K562 (cell line): ENCODE data around the gene CDT1. TPM values are rescaled to one million over a fixed set of nuclear protein-coding genes. Genes with fewer than 3 reads are reported as not detected.

Source experiments
- CCAR2 ChIP-seq: fragments of 200-400 bp; formaldehyde crosslinking; IDR thresholded peaks from 2 replicates; pipeline ENCODE4 v1.6.1; 2017; ENCODE audit warnings: mild to moderate bottlenecking, low read depth, low read length
- FOS ChIP-seq: IDR thresholded peaks from 3 replicates; pipeline ENCODE4 v1.6.1; 2011; ENCODE audit not compliant: insufficient read length; ENCODE audit errors: extremely low read depth
- HDAC1 ChIP-seq, 2 experiments: fragments of 450-650 bp; IDR thresholded peaks; 2 replicates each; pipeline ENCODE4 v1.6.1; 2016 to 2017; ENCODE audit warnings: inconsistent platforms in 1 of 2, mild to moderate bottlenecking in 1 of 2, moderate library complexity in 1 of 2
- LCOR ChIP-seq: sonication (generic); formaldehyde crosslinking; IDR thresholded peaks from 2 replicates; pipeline ENCODE4 v1.8.0; 2022; ENCODE audit warnings: mild to moderate bottlenecking, missing genetic modification reagents
- MBD2 ChIP-seq: sonication (generic); IDR thresholded peaks from 2 replicates; pipeline ENCODE4 v1.6.1; 2016; ENCODE audit warnings: low read depth, borderline replicate concordance
- MTA2 ChIP-seq: fragments of 450-650 bp; IDR thresholded peaks from 2 replicates; pipeline ENCODE4 v1.6.1; 2016; ENCODE audit warnings: low read depth
- NR2C2 ChIP-seq, 2 experiments: fragments of 200-800 bp in 1 of 2; sonication (Bioruptor generic) in 1 of 2; sonication (generic) in 1 of 2; formaldehyde crosslinking in 1 of 2; IDR thresholded peaks; 2 replicates each; pipeline versions ENCODE4 v1.6.1 to v1.8.0; 2016 to 2022; ENCODE audit warnings: mild to moderate bottlenecking in 1 of 2, missing compliant biosample characterization in 1 of 2, missing genetic modification characterization in 1 of 2, missing genetic modification reagents in 1 of 2
- RFX7 ChIP-seq: fragments of 250-450 bp; sonication (Bioruptor Pico); IDR thresholded peaks from 2 replicates; pipeline ENCODE4 v1.5.1; 2021; ENCODE audit warnings: mild to moderate bottlenecking
- RHOXF2B ChIP-seq: fragments of 250-450 bp; sonication (Bioruptor Pico); conservative IDR thresholded peaks from 2 replicates; pipeline ENCODE4 v1.5.1; 2021
- SMARCE1 ChIP-seq: fragments of 450-650 bp; IDR thresholded peaks from 2 replicates; pipeline ENCODE4 v1.7.1; 2016; ENCODE audit warnings: mild to moderate bottlenecking
- SMC3 ChIP-seq: conservative IDR thresholded peaks from 2 replicates; pipeline ENCODE4 v1.6.1; 2011; ENCODE audit warnings: low read depth, low read length, improper control_type of control experiment; ENCODE audit not compliant: insufficient read depth
- YY1 ChIP-seq, 3 experiments: IDR thresholded peaks; 2 replicates each; pipeline ENCODE4 v1.6.1; 2011; ENCODE audit warnings: low read length in 2 of 3, mild to moderate bottlenecking in 2 of 3, moderate library complexity in 2 of 3, borderline replicate concordance in 1 of 3, control low read depth in 1 of 3, low read depth in 1 of 3; ENCODE audit not compliant: insufficient read depth in 3 of 3, insufficient replicate concordance in 2 of 3, control insufficient read depth in 1 of 3, insufficient read length in 1 of 3; ENCODE audit errors: extremely low read depth in 1 of 3
- ZNF436 ChIP-seq: fragments of 250-450, 450-650 bp; sonication (Bioruptor Pico); formaldehyde crosslinking; IDR thresholded peaks from 2 replicates; pipeline ENCODE4 v1.7.0; 2020; ENCODE audit warnings: mild to moderate bottlenecking
- ZNF583 ChIP-seq: fragments of 250-450 bp; sonication (Bioruptor Pico); IDR thresholded peaks from 2 replicates; pipeline ENCODE4 v1.4.0; 2020
- ZNF586 ChIP-seq: fragments of 450-650 bp; formaldehyde crosslinking; conservative IDR thresholded peaks from 2 replicates; pipeline ENCODE4 v1.4.0; 2020; ENCODE audit warnings: mild to moderate bottlenecking, moderate library complexity
- ZNF76 ChIP-seq: fragments of 250-450 bp; sonication (Bioruptor Pico); IDR thresholded peaks from 2 replicates; pipeline ENCODE4 v1.4.0; 2020; ENCODE audit warnings: mild to moderate bottlenecking, moderate library complexity, borderline replicate concordance
- ZNF766 ChIP-seq: fragments of 200-800 bp; sonication (Bioruptor generic); conservative IDR thresholded peaks from 2 replicates; pipeline ENCODE4 v1.6.1; 2016; ENCODE audit warnings: missing genetic modification characterization, missing compliant biosample characterization
- ZNF79 ChIP-seq: fragments of 250-450 bp; sonication (Bioruptor Pico); IDR thresholded peaks from 2 replicates; pipeline ENCODE4 v1.4.0; 2020; ENCODE audit warnings: low read depth, mild to moderate bottlenecking, moderate library complexity
- polyA plus RNA-seq, 8 experiments: library from polyadenylated mRNA; depleted of rRNA in 4 of 8; stranded (reverse) in 5 of 8; unstranded in 3 of 8; fragments of >200 nt; fragmentation: Nextera tagmentation in 2 of 8; fragmentation: Illumina TruSeq in 1 of 8; extraction: Ambion mirVana in 2 of 8; extraction: Trizol in 1 of 8; gene quantifications; 2 replicates each; pipeline versions ENCODE4 v1.2.1 to v1.2.3, GENCODE V29; 2011 to 2014; ENCODE audit warnings: inconsistent platforms in 1 of 8, missing spikeins in 1 of 8
- total RNA-seq, 7 experiments: library from RNA; depleted of rRNA in 6 of 7; stranded (reverse); fragments of >200 nt in 6 of 7; fragmentation: Illumina TruSeq in 2 of 7; extraction: Trizol in 2 of 7; gene quantifications; 2 replicates each; pipeline versions ENCODE4 v1.2.1 to v1.2.3, GENCODE V29; 2011 to 2021; ENCODE audit warnings: low replicate concordance in 1 of 7
- TF ChIP-seq, protein P1 (sequence below): fragments of 450-650 bp; formaldehyde crosslinking; IDR thresholded peaks from 2 replicates; pipeline ENCODE4 v1.4.0; 2020; ENCODE audit warnings: mild to moderate bottlenecking, moderate library complexity
- TF ChIP-seq, protein P2 (sequence below): fragments of 250-450 bp; sonication (Bioruptor Pico); IDR thresholded peaks from 2 replicates; pipeline ENCODE4 v1.5.0; 2021
- TF ChIP-seq, protein P3 (sequence below): fragments of 450-650 bp; IDR thresholded peaks from 2 replicates; pipeline ENCODE4 v1.7.1; 2018; ENCODE audit warnings: mild to moderate bottlenecking, low read depth; ENCODE audit not compliant: partially characterized antibody

Gene CDT1
- total and polyA plus RNA-seq, 9 of the 15 experiments (the other 6 are each of a cell fraction or from before 2014, with no cell fraction given): 0.92 to 178 (median 14.2) TPM

DNA sequence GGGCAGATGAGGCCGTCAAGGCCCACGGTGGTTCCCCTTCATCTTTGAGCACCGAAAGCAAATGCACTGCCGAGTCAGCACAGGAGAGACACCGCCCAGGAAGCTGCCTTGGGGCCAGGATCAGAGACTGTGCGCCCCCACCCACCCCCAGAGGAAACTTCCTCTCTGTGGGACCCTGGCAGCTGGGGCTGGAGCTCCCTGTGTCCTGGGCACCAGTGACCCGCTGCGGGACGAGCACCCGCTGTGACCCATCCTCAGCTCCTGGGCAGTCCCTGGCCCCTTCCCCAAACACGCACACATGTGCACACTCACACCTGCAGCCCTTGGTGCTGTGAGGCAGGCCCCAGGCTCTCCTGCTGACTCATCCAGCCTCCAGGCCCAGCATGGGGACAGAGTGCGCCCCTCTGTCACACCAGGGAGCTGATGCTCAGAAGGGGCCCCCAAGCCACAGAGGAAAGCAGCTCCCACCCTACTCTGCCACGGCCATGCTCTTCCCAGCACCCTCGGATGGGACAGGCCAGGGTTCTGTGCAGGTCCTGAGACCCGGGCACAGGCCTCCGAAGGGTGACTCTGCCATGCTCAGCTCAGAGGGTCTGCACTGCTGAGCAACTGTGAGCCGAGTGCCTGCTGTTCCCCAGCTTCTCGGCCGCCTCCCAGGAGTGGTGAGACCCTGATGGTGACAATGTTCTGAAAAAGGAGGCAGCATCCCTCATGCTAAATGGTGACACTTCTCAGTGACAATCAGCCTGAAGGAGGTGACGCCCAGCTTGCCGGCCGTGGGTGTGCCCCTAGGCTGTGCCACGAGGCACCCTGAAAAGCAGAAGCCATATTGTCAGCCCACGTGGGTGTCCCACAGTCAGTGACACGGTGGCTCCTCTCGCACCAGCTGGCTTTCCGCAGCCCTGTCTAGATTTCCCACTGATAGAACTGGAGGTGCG is 22.2 kb upstream of the CDT1 start (continued):
- 0 out of 2 replicates have a peak, but pooled peaks have one; percentile 51 for TF ChIP-seq NR2C2 (CRISPR knock-in tag; IDR thresholded peaks at IDR 0.05)
- no peak for TF ChIP-seq NR2C2 (tag; IDR thresholded peaks at IDR 0.05)
- no peak for TF ChIP-seq SMC3
- TF ChIP-seq HDAC1 (IDR thresholded peaks at IDR 0.05): peak in 1 of 2 experiments; percentile 89; a peak in 2 of 4 replicates
- TF ChIP-seq ZNF76: peak; percentile 52; the same call in 1 of the 2 replicates
- peak; percentile 24; the same call in 1 of the 2 replicates for TF ChIP-seq MBD2
- no peak; the same call in 1 of the 2 replicates for TF ChIP-seq ZNF583 (CRISPR knock-in tag)
- TF ChIP-seq ZNF586: no peak
- TF ChIP-seq YY1 (IDR thresholded peaks at IDR 0.05; ENCODE audit: borderline replicate concordance in 1 of 3, control insufficient read depth in 1 of 3, extremely low read depth in 1 of 3, insufficient read depth in 3 of 3, insufficient read length in 1 of 3, insufficient replicate concordance in 2 of 3, low read depth in 1 of 3, low read length in 2 of 3): peak in 2 of 3 experiments; percentile 81 to 91
- no peak for TF ChIP-seq LCOR
- TF ChIP-seq, protein P1, sequence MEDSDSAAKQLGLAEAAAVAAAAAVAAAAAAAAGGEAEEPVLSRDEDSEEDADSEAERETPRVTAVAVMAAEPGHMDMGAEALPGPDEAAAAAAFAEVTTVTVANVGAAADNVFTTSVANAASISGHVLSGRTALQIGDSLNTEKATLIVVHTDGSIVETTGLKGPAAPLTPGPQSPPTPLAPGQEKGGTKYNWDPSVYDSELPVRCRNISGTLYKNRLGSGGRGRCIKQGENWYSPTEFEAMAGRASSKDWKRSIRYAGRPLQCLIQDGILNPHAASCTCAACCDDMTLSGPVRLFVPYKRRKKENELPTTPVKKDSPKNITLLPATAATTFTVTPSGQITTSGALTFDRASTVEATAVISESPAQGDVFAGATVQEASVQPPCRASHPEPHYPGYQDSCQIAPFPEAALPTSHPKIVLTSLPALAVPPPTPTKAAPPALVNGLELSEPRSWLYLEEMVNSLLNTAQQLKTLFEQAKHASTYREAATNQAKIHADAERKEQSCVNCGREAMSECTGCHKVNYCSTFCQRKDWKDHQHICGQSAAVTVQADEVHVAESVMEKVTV (CRISPR knock-in tag): no peak
- no peak for TF ChIP-seq RFX7
- TF ChIP-seq, protein P2, sequence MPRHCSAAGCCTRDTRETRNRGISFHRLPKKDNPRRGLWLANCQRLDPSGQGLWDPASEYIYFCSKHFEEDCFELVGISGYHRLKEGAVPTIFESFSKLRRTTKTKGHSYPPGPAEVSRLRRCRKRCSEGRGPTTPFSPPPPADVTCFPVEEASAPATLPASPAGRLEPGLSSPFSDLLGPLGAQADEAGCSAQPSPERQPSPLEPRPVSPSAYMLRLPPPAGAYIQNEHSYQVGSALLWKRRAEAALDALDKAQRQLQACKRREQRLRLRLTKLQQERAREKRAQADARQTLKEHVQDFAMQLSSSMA (CRISPR knock-in tag): no peak
- no peak for TF ChIP-seq ZNF436 (CRISPR knock-in tag)
- no peak for TF ChIP-seq ZNF79 (CRISPR knock-in tag)
- peak; percentile 10 for TF ChIP-seq SMARCE1
- TF ChIP-seq, protein P3, sequence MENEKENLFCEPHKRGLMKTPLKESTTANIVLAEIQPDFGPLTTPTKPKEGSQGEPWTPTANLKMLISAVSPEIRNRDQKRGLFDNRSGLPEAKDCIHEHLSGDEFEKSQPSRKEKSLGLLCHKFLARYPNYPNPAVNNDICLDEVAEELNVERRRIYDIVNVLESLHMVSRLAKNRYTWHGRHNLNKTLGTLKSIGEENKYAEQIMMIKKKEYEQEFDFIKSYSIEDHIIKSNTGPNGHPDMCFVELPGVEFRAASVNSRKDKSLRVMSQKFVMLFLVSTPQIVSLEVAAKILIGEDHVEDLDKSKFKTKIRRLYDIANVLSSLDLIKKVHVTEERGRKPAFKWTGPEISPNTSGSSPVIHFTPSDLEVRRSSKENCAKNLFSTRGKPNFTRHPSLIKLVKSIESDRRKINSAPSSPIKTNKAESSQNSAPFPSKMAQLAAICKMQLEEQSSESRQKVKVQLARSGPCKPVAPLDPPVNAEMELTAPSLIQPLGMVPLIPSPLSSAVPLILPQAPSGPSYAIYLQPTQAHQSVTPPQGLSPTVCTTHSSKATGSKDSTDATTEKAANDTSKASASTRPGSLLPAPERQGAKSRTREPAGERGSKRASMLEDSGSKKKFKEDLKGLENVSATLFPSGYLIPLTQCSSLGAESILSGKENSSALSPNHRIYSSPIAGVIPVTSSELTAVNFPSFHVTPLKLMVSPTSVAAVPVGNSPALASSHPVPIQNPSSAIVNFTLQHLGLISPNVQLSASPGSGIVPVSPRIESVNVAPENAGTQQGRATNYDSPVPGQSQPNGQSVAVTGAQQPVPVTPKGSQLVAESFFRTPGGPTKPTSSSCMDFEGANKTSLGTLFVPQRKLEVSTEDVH: peak; percentile 21
- TF ChIP-seq MTA2: no peak; the same call in 1 of the 2 replicates
- no peak for TF ChIP-seq RHOXF2B (CRISPR knock-in tag)
- TF ChIP-seq CCAR2: no peak
- no peak for TF ChIP-seq ZNF766 (CRISPR knock-in tag)
- no peak for TF ChIP-seq FOS
